Stimulated activated naive B cell treated with anti-CD40 and anti-IgM and Interleukin-4, amounts not matched to agents 10 μg/mL and 1 μg/mL and 100 μg/mL, for 72 hours (primary cell): ENCODE measurements around the gene SUGT1.
"Not testable (repeated sequence)": the region's sequence is repeated elsewhere in the genome, so short reads cannot be mapped to it uniquely, and the experiment has no call there.

ENCODE experiments used
- ATAC-seq, 2 donors: fragments of 150-1000 bp; cut with Tn5 transposase; replicated peaks; 2 replicates each; pipeline ENCODE4 v1.10.0; 2021; ENCODE audit warnings: moderate library complexity in 1 of 2
- DNase-seq: peaks from one replicate; pipeline ENCODE4 v3.0.0; 2021
- H3K27ac Mint-ChIP-seq: one replicate; pipeline ENCODE4 v1.8.0; 2022; ENCODE audit warnings: mild to moderate bottlenecking, mixed read lengths
- H3K27me3 Mint-ChIP-seq, 2 donors: one replicate each; pipeline ENCODE4 v1.8.0; 2022; ENCODE audit warnings: mixed read lengths in 2 of 2
- H3K36me3 Mint-ChIP-seq, 2 donors: one replicate each; pipeline ENCODE4 v1.8.0; 2022; ENCODE audit warnings: mixed read lengths in 2 of 2, mild to moderate bottlenecking in 1 of 2
- H3K4me1 Mint-ChIP-seq, 2 donors: one replicate each; pipeline ENCODE4 v1.8.0; 2022; ENCODE audit warnings: mixed read lengths in 2 of 2, mild to moderate bottlenecking in 1 of 2
- H3K4me3 Mint-ChIP-seq, 2 donors: one replicate each; pipeline ENCODE4 v1.8.0; 2022; ENCODE audit warnings: mild to moderate bottlenecking in 2 of 2, mixed read lengths in 2 of 2, moderate library complexity in 1 of 2
- H3K9me3 Mint-ChIP-seq, 2 donors: one replicate each; pipeline ENCODE4 v1.8.0; 2022; ENCODE audit warnings: mixed read lengths in 2 of 2, mild to moderate bottlenecking in 1 of 2

SUGT1 gene

GRCh38 chr13:52644108-52644507, 8.5 kb upstream of the SUGT1 start:
- H3K4me3 Mint-ChIP-seq: no peak overlapping the region
- peaks cover 0 to 2% of the 10 kb centered on the region in 2 donors for H3K4me1 Mint-ChIP-seq
- no peak for ATAC-seq
- H3K9me3 Mint-ChIP-seq: no peaks in the 10 kb centered on the region
- no peak overlapping the region for H3K27ac Mint-ChIP-seq
- DNase-seq: no peak
- H3K27me3 Mint-ChIP-seq: no peaks in the 10 kb centered on the region
- H3K36me3 Mint-ChIP-seq: peaks cover 38 to 54% of the 10 kb centered on the region in 2 donors

GRCh38 chr13:52646967-52647366, 5.7 kb upstream of the SUGT1 start:
- no peak for DNase-seq
- ATAC-seq: no peak
- H3K4me3 Mint-ChIP-seq: no peak overlapping the region

DNA sequence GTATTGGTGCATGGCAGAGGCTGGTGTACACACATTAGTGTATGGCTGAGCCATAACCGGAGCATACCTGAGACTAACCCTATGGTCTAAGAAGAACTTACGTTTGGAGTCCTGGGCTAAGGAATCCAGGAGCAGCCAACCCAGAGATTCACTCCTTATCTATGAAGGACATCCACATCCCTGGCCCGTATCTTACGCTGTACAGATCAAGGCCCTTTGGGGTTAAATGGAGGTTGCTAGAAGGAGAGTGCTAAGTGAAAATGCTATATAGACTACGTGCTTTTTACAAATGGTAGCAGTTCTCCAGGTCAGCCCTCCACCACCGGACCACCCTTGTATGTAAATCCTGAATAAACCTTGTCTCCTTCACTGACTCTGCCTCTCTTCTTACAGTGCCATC, 1.9 kb upstream of the SUGT1 start:
- no peaks in the 10 kb centered on the region for H3K9me3 Mint-ChIP-seq
- ATAC-seq: no peak
- H3K4me1 Mint-ChIP-seq: peaks cover 7% of the 10 kb centered on the region in 2 donors
- H3K27me3 Mint-ChIP-seq: no peaks in the 10 kb centered on the region
- DNase-seq: no peak
- peak overlapping the region; percentile 47 for H3K27ac Mint-ChIP-seq
- H3K4me3 Mint-ChIP-seq: no peak overlapping the region
- peaks cover 6 to 19% of the 10 kb centered on the region in 2 donors for H3K36me3 Mint-ChIP-seq

More at GRCh38 chr13:52646967-52647366, 5.7 kb upstream of the SUGT1 start:
- Mint-ChIP-seq H3K4me1 (peaks cover 4 to 7% of the 10 kb centered on the region in 2 donors), H3K27ac (no peak overlapping the region), H3K9me3 (no peaks in the 10 kb centered on the region), H3K36me3 (peaks cover 22 to 38% of the 10 kb centered on the region in 2 donors), H3K27me3 (no peaks in the 10 kb centered on the region)

DNA sequence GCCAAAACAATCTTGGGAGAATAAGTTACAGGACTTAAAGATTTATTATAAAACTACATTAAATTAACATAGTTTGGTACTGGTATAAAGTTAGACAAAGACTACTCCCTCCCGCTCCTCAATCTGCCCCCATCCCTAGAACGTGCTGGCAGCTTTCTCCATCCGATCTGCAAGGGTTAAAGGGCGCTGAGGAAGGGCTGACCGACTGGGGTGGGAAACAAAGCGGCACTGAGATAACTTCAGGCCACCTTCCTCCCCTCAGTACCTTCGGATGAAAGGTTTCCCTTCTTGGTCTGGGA, 790 bp upstream of the SUGT1 start:
- Mint-ChIP-seq H3K36me3 (peaks cover 6 to 13% of the 10 kb centered on the region in 2 donors), H3K4me1 (peaks cover 5 to 7% of the 10 kb centered on the region in 2 donors), H3K27me3 (no peaks in the 10 kb centered on the region), H3K27ac (peak overlapping the region; percentile 62), H3K9me3 (no peaks in the 10 kb centered on the region), H3K4me3 (no peak overlapping the region)
- peak in 1 of 2 donors; percentile 23 for ATAC-seq
- no peak for DNase-seq

GRCh38 chr13:52652980-52653303, 306 bp downstream of the SUGT1 start:
- Mint-ChIP-seq H3K36me3 (peaks cover 6 to 13% of the 10 kb centered on the region in 2 donors), H3K4me3 (no peak overlapping the region), H3K9me3 (no peaks in the 10 kb centered on the region), H3K27ac (no peak overlapping the region), H3K27me3 (no peaks in the 10 kb centered on the region), H3K4me1 (peaks cover 5 to 7% of the 10 kb centered on the region in 2 donors)
- ATAC-seq: peak; percentile 47 to 51
- no peak for DNase-seq

GRCh38 chr13:52659340-52659739, 6.7 kb downstream of the SUGT1 start:
- H3K27me3 Mint-ChIP-seq: no peaks in the 10 kb centered on the region
- DNase-seq (no peak), ATAC-seq (peak; percentile 59 to 70)
- peak overlapping the region in 1 of 2 donors; percentile 43 for H3K4me3 Mint-ChIP-seq
- H3K27ac Mint-ChIP-seq: no peak overlapping the region
- peaks cover 7 to 13% of the 10 kb centered on the region in 2 donors for H3K4me1 Mint-ChIP-seq
- no peaks in the 10 kb centered on the region for H3K9me3 Mint-ChIP-seq
- peaks cover 14 to 25% of the 10 kb centered on the region in 2 donors for H3K36me3 Mint-ChIP-seq

DNA sequence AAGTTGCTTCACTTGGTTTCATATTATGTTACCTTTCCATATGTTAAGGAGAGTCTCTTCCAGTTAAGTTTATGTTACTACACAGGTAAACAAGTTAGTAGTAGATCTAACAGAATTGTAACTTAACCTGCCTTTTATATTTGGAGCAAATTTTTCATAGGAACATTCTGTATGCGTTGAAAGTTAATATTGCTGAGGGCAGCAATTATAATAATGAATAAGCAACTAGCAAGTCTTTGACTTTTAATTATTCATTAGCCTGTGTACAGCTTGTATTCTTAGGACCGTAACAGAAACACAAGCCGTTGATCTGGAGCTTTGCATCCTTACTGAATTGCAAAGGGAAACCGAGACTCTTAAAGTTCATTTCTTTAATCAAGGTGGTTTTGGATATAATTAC, 11.6 kb downstream of the SUGT1 start:
- DNase-seq: no peak
- H3K4me3 Mint-ChIP-seq: no peak overlapping the region
- H3K27ac Mint-ChIP-seq: no peak overlapping the region
- H3K27me3 Mint-ChIP-seq: no peaks in the 10 kb centered on the region
- ATAC-seq: no peak
- H3K9me3 Mint-ChIP-seq: no peaks in the 10 kb centered on the region
- H3K4me1 Mint-ChIP-seq: peaks cover 6 to 11% of the 10 kb centered on the region in 2 donors
- peaks cover 32 to 41% of the 10 kb centered on the region in 2 donors for H3K36me3 Mint-ChIP-seq

GRCh38 chr13:52665325-52665724, 12.7 kb downstream of the SUGT1 start:
- H3K9me3 Mint-ChIP-seq: no peaks in the 10 kb centered on the region
- peaks cover under 1 to 1% of the 10 kb centered on the region in 2 donors for H3K4me1 Mint-ChIP-seq
- no peak overlapping the region for H3K27ac Mint-ChIP-seq
- no peaks in the 10 kb centered on the region for H3K27me3 Mint-ChIP-seq
- H3K4me3 Mint-ChIP-seq: no peak overlapping the region
- no peak for ATAC-seq
- peaks cover 29 to 33% of the 10 kb centered on the region in 2 donors for H3K36me3 Mint-ChIP-seq
- no peak for DNase-seq

DNA sequence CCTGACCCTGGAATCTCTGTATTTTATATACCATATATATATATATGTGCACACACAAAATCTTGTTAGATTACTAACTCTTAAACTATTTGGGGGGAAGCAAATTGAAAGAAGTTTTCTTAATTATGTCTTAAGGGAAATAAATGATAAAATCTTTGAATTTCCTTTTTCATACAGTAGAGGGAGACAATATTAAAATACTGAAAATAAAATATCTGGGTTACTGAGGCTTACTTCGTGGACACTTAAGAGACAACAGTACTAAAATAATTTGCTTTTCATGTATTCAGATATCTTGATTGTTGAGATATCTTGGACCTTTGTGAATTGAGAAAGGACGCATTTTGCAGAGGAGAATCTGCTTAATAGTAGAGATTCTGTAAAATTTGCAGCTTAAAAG, 17.0 kb downstream of the SUGT1 start:
- Mint-ChIP-seq H3K9me3 (no peaks in the 10 kb centered on the region), H3K36me3 (peaks cover 18 to 20% of the 10 kb centered on the region in 2 donors), H3K4me3 (no peak overlapping the region), H3K27ac (no peak overlapping the region), H3K4me1 (peaks cover 0 to 1% of the 10 kb centered on the region in 2 donors), H3K27me3 (no peaks in the 10 kb centered on the region)
- DNase-seq: no peak
- no peak for ATAC-seq

GRCh38 chr13:52670726-52671125, 18.1 kb downstream of the SUGT1 start:
- peaks cover 20 to 22% of the 10 kb centered on the region in 2 donors for H3K36me3 Mint-ChIP-seq
- no peaks in the 10 kb centered on the region for H3K9me3 Mint-ChIP-seq
- H3K27me3 Mint-ChIP-seq: no peaks in the 10 kb centered on the region
- H3K4me1 Mint-ChIP-seq: peaks cover 0 to 3% of the 10 kb centered on the region in 2 donors
- ATAC-seq (no peak), DNase-seq (no peak)
- no peak overlapping the region for H3K4me3 Mint-ChIP-seq
- no peak overlapping the region for H3K27ac Mint-ChIP-seq

GRCh38 chr13:52673465-52673864, 20.8 kb downstream of the SUGT1 start:
- H3K4me1 Mint-ChIP-seq: peaks cover 0 to 2% of the 10 kb centered on the region in 2 donors
- no peak overlapping the region for H3K27ac Mint-ChIP-seq
- no peak for ATAC-seq
- H3K36me3 Mint-ChIP-seq: peaks cover 16 to 23% of the 10 kb centered on the region in 2 donors
- no peaks in the 10 kb centered on the region for H3K27me3 Mint-ChIP-seq
- H3K9me3 Mint-ChIP-seq: no peaks in the 10 kb centered on the region
- H3K4me3 Mint-ChIP-seq: no peak overlapping the region
- DNase-seq: no peak

GRCh38 chr13:52677823-52678222, 25.2 kb downstream of the SUGT1 start:
- ATAC-seq: no peak
- Mint-ChIP-seq H3K27me3 (no peaks in the 10 kb centered on the region), H3K4me3 (no peak overlapping the region), H3K9me3 (no peaks in the 10 kb centered on the region), H3K4me1 (peaks cover 0 to 2% of the 10 kb centered on the region in 2 donors), H3K36me3 (peaks cover 22 to 34% of the 10 kb centered on the region in 2 donors), H3K27ac (no peak overlapping the region)
- DNase-seq: no peak

GRCh38 chr13:52685806-52686205, 33.2 kb downstream of the SUGT1 start:
- ATAC-seq, H3K27me3 Mint-ChIP-seq, H3K27ac Mint-ChIP-seq, H3K4me1 Mint-ChIP-seq, H3K9me3 Mint-ChIP-seq, DNase-seq, H3K4me3 Mint-ChIP-seq: not testable (repeated sequence)
- peaks cover 26 to 56% of the 10 kb centered on the region in 2 donors for H3K36me3 Mint-ChIP-seq

DNA sequence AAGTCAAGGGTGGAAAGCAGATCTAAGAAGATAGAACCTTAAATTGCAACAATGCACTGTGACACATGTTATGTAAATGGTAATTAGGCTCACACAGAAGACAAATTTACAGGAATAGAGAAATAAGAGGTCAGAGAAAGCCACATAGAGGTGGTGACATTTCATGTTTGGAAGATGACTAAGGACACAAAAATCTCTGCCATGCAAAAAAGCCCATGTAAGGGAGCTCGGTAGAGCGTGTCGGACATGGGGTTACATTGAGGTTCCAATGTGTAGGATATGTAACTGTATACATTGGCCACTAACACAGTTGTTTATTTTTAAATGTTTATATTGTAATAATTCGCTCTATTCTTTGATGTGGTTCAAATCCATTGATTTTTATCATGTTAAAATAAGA, 33.7 kb downstream of the SUGT1 start:
- Mint-ChIP-seq H3K36me3 (peaks cover 28 to 58% of the 10 kb centered on the region in 2 donors), H3K4me3 (no peak overlapping the region)
- no peak for DNase-seq

DNA sequence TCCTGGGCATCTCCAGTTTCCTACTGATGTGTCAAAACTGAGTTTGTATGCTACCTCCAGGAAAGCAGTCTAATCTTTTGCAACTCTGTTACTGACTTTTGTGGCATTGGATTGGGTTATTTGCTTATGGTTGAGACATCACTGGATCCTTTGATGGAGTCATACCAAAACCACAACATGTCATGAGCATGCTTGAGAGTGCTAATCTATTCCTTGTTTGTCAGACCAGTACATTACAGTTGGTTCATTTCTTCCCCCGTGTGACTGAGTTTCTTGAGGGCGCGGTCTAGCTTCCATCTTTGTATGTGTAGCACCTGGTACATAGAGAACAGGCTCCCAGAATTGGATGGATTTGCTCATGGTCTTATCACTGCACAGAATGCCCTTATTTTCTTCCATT, 43.2 kb downstream of the SUGT1 start:
- H3K27ac Mint-ChIP-seq: no peak overlapping the region
- ATAC-seq (peak in 1 of 2 donors; percentile 23), DNase-seq (no peak)
- no peaks in the 10 kb centered on the region for H3K9me3 Mint-ChIP-seq
- H3K4me3 Mint-ChIP-seq: no peak overlapping the region
- H3K36me3 Mint-ChIP-seq: peaks cover 16 to 43% of the 10 kb centered on the region in 2 donors
- H3K27me3 Mint-ChIP-seq: no peaks in the 10 kb centered on the region
- no peaks in the 10 kb centered on the region for H3K4me1 Mint-ChIP-seq

More for the DNA sequence above, 33.7 kb downstream of the SUGT1 start:
- H3K27ac Mint-ChIP-seq: no peak overlapping the region
- peak in 1 of 2 donors; percentile 34 for ATAC-seq
- peaks cover 0 to 6% of the 10 kb centered on the region in 2 donors for H3K4me1 Mint-ChIP-seq
- no peaks in the 10 kb centered on the region for H3K9me3 Mint-ChIP-seq
- H3K27me3 Mint-ChIP-seq: no peaks in the 10 kb centered on the region

GRCh38 chr13:52696566-52696965, 43.9 kb downstream of the SUGT1 start:
- no peak for ATAC-seq
- H3K36me3 Mint-ChIP-seq: peaks cover 12 to 36% of the 10 kb centered on the region in 2 donors
- no peak overlapping the region for H3K27ac Mint-ChIP-seq
- no peaks in the 10 kb centered on the region for H3K27me3 Mint-ChIP-seq
- H3K4me1 Mint-ChIP-seq: peaks cover 2 to 4% of the 10 kb centered on the region in 2 donors
- no peak for DNase-seq
- no peak overlapping the region for H3K4me3 Mint-ChIP-seq
- no peaks in the 10 kb centered on the region for H3K9me3 Mint-ChIP-seq
